ENCODE results near the gene NQO1. TPM values are rescaled to one million over a fixed set of nuclear protein-coding genes. Genes with fewer than 3 reads are reported as not detected.

NQO1 gene
- total RNA-seq, 1 experiment from 2014 or later: 251 TPM

DNA sequence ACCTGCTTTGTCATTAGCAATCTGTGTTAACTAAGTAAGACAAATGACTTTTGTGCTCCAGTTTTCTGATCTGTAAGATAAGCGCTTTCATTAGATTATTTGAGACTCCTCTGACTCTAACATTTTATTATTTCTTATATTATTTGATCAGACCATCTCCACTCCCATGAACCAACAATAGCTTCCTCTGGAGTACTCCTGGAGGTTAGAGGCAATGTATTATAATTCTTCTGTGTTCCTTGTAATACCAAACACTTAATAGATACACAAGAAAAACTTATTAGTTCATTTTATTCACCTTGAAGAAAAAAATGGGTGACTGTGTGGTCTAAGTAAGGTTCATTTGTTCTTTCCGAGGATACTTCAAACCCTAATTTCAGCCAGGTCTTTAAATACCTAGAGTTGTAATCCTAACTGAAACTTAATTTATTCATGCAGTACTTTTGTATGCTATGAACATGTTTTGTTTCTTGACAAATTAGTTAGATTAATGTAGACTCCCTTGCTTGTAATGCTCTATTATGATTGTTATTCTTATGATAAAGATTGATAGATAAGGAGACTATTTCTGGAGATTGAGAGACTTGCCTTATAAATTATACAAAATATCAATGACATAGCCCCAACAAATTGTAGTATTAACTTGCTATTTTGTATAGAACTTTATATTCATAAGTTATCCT is 53.9 kb downstream of the NQO1 start:
- Histone ChIP-seq H3K79me2 (ENCODE audit: low read length) (no peaks in the 10 kb centered on the region), H3K27me3 (ENCODE audit: low read length) (no peaks in the 10 kb centered on the region), H3K4me2 (ENCODE audit: low read length) (no peak overlapping the region), H3K4me3 (ENCODE audit: low read length) (no peak overlapping the region), H3K9me3 (ENCODE audit: low read length) (no peaks in the 10 kb centered on the region), H3K9ac (ENCODE audit: low read length) (no peak overlapping the region), H3K27ac (ENCODE audit: low read length) (no peak overlapping the region), H3K9me2 (replicated peaks; ENCODE audit: low read length) (no peaks in the 10 kb centered on the region), H3K36me3 (ENCODE audit: low read depth, low read length) (no peaks in the 10 kb centered on the region; the same call in 1 of the 2 replicates), H3F3A (ENCODE audit: low read length, unreplicated experiment) (no peaks in the 10 kb centered on the region), H2AFZ (ENCODE audit: low read length) (no peak overlapping the region), H4K20me1 (ENCODE audit: low read length) (no peaks in the 10 kb centered on the region), H3K4me1 (ENCODE audit: insufficient read depth, low read length) (no peaks in the 10 kb centered on the region)
- intact Hi-C loops (cut with micrococcal nuclease): no loop called here
- DNase-seq (no peak), ATAC-seq (no peak)
- ChIA-PET CTCF (no interaction called here), POLR2A (ENCODE audit: unreplicated experiment) (no interaction called here)
- TF ChIP-seq CTCF (conservative IDR thresholded peaks at IDR 0.05; ENCODE audit: low read depth, low read length): no peak
- TF ChIP-seq EZH2 (IDR thresholded peaks at IDR 0.05; ENCODE audit: low read length, unreplicated experiment): no peak
- no peak for TF ChIP-seq EZH2phosphoT487 (IDR thresholded peaks at IDR 0.05; ENCODE audit: borderline replicate concordance, low read length)
- BruUV-seq (replicated peaks): no TSS peak

- no peak overlapping the region for H2AFZ ChIP-seq (ENCODE audit: low read length)
- no peaks in the 10 kb centered on the region for H3K4me1 ChIP-seq (ENCODE audit: insufficient read depth, low read length)
- no peak for TF ChIP-seq CTCF (conservative IDR thresholded peaks at IDR 0.05; ENCODE audit: low read depth, low read length)
- no peak for TF ChIP-seq EZH2phosphoT487 (IDR thresholded peaks at IDR 0.05; ENCODE audit: borderline replicate concordance, low read length)
- TF ChIP-seq EZH2 (IDR thresholded peaks at IDR 0.05; ENCODE audit: low read length, unreplicated experiment): no peak
- no peaks in the 10 kb centered on the region for H3K79me2 ChIP-seq (ENCODE audit: low read length)
- H3K27ac ChIP-seq (ENCODE audit: low read length): no peak overlapping the region
- no peaks in the 10 kb centered on the region; the same call in 1 of the 2 replicates for H3K36me3 ChIP-seq (ENCODE audit: low read depth, low read length)
- no peak overlapping the region for H3K4me2 ChIP-seq (ENCODE audit: low read length)
- DNase-seq (no peak), ATAC-seq (no peak)
- H3K9ac ChIP-seq (ENCODE audit: low read length): no peak overlapping the region
- BruUV-seq (replicated peaks): no TSS peak
- no peak overlapping the region for H3K4me3 ChIP-seq (ENCODE audit: low read length)
- no peaks in the 10 kb centered on the region for H3K27me3 ChIP-seq (ENCODE audit: low read length)
- CTCF ChIA-PET: interaction anchor here (0.6 to 0.7 kb wide), 2 partner anchors 95 to 284 kb away, joined by 3 read pairs; partner anchors contain the start of gene TERF2
- H3K9me3 ChIP-seq (ENCODE audit: low read length): no peaks in the 10 kb centered on the region
- no peaks in the 10 kb centered on the region for H3K9me2 ChIP-seq (replicated peaks; ENCODE audit: low read length)
- intact Hi-C loops (cut with micrococcal nuclease): no loop called here
- no peaks in the 10 kb centered on the region for H4K20me1 ChIP-seq (ENCODE audit: low read length)
- no peaks in the 10 kb centered on the region for H3F3A ChIP-seq (ENCODE audit: low read length, unreplicated experiment)
- POLR2A ChIA-PET (ENCODE audit: unreplicated experiment): no interaction called here
Measured at GRCh38 chr16:69669577-69669976, 56.8 kb downstream of the NQO1 start.

GRCh38 chr16:69663846-69664245 is 62.5 kb downstream of the NQO1 start:
- H2AFZ ChIP-seq (ENCODE audit: low read length): no peak overlapping the region
- H3K27me3 ChIP-seq (ENCODE audit: low read length): no peaks in the 10 kb centered on the region
- H3K27ac ChIP-seq (ENCODE audit: low read length): no peak overlapping the region
- POLR2A ChIA-PET (ENCODE audit: unreplicated experiment): no interaction called here
- no peak overlapping the region for H3K4me2 ChIP-seq (ENCODE audit: low read length)
- no peaks in the 10 kb centered on the region for H3F3A ChIP-seq (ENCODE audit: low read length, unreplicated experiment)
- CTCF ChIA-PET: no interaction called here
- no peaks in the 10 kb centered on the region for H4K20me1 ChIP-seq (ENCODE audit: low read length)
- no TSS peak for BruUV-seq (replicated peaks)
- intact Hi-C loops (cut with micrococcal nuclease): no loop called here
- H3K36me3 ChIP-seq (ENCODE audit: low read depth, low read length): peaks cover 7% of the 10 kb centered on the region; the same call in 1 of the 2 replicates
- no peaks in the 10 kb centered on the region for H3K9me2 ChIP-seq (replicated peaks; ENCODE audit: low read length)
- H3K9me3 ChIP-seq (ENCODE audit: low read length): no peaks in the 10 kb centered on the region
- DNase-seq (no peak), ATAC-seq (no peak)
- no peak for TF ChIP-seq EZH2phosphoT487 (IDR thresholded peaks at IDR 0.05; ENCODE audit: borderline replicate concordance, low read length)
- H3K4me3 ChIP-seq (ENCODE audit: low read length): no peak overlapping the region
- H3K79me2 ChIP-seq (ENCODE audit: low read length): no peaks in the 10 kb centered on the region
- no peak overlapping the region for H3K9ac ChIP-seq (ENCODE audit: low read length)
- H3K4me1 ChIP-seq (ENCODE audit: insufficient read depth, low read length): no peaks in the 10 kb centered on the region
